RPMI8226 (cell line): ENCODE results near the gene APC.

Experiments
- DNase-seq: peaks from one replicate; pipeline ENCODE4 v3.0.0-alpha.2; 2015

Gene APC

DNA sequence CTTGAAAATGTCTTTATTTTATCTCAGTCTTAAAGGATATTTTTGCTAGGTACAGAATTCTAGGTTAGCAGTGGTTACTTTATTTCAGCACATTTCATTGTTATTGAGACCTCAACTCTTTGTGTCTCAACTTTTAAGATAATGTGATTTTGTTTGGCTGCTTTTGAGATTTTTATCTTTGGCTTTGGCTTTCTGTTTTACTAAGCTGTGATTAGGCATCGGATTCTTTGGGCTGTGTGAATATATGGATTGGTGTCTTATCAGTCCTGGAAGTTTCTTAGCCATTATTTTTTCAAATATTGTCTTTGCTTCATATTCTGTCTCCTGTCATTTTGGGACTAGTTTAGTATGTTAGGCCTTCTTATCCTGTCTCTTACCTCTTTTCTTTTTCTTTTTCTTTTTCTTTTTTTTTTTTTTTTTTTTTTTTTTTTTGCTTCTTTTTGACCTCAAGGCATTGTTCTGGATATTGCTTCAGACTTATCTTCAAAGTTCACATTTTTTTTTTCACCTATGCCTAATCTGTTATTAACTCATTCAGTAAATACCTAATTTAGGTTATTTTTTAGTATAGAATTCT is 20.1 kb upstream of the APC start:
- no peak for DNase-seq

- DNase-seq = no peak
Measured at GRCh38 chr5:112718344-112718743, 19.3 kb upstream of the APC start.

- no peak for DNase-seq
Measured at GRCh38 chr5:112720576-112720975, 17.1 kb upstream of the APC start.

GRCh38 chr5:112724901-112725300 is 12.8 kb upstream of the APC start:
- DNase-seq = no peak

DNA sequence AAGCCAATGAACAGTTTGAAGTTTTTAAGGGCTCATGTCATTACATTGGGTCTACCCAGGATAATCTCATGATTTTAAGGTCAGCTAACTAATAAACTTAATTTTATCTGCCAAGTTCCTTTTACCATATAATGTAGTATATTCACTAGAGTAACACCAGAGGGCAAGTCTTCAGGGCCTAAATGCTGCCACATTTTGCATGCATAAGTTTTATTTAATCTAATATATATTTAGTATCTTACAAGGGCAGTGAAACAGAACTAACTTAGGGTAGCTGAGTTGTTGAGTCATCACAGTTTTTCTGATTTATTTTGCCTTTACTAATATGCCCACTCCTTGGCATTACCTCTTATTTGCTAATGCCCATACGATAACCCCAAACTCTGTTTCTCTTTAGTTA is 8.1 kb upstream of the APC start:
- no peak for DNase-seq

DNA sequence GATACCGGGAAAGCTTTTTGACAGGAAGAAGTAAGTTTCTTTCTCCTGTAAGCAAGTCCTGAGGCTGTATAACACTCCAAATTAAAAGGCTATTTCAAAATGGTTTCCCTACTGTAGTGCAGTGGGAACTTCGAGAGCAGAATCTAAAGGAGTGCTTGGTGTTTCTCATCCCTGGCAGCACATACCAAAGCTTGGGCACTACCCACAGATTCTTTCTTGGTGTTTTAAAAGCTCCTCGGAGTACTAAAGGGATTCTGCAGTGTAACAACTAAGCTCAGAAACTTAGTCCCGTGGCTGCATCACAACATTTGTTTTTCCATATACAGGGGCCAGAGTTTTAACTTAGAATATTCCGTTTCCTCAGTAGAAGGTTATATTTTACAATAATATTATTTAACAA is 5.6 kb upstream of the APC start:
- DNase-seq = no peak

- DNase-seq = no peak
Measured at GRCh38 chr5:112733586-112733985, 4.1 kb upstream of the APC start.

DNA sequence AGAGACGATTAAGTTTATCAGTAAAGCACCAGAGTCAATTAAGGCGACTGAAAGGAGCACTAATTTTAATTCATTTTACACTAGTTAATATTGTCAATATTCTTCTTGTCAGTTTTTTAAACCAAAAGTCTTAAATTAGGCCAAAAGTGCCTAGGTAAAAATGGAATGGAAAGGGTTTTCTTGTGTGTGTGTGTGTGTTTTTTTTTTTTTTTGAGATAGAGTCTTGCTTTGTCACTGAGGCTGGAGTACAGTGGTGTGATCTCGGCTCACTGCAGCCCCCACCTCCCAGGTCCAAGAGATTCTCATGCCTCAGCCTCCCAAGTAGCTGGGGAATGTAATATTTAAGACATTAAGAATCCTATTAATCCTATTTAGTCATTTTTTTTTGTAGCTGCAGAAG is 3.1 kb upstream of the APC start:
- no peak for DNase-seq

- DNase-seq = no peak
Measured at GRCh38 chr5:112735702-112736101, 2.0 kb upstream of the APC start.

- DNase-seq = no peak
Measured at GRCh38 chr5:112737070-112737462, 619 bp upstream of the APC start.

DNA sequence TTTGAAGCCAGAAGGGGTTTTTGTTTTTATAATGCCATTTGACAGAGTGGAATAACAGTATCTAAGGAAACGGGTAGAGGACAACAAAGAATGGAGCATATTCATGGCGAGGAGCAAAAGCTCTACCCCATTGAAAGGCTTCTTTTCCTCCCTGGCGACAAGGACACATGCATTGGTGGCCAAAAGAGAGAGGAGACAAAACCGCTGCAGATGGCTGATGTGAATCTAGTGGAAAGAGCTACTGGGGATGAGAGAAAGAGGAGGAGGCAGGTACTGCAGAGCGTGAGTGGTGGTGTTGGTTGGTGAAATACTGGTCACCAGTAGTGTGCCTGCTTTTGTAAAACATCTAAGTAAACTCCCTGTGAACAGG is 491 bp downstream of the APC start:
- peak; percentile 64 for DNase-seq

GRCh38 chr5:112742424-112742823 is 4.7 kb downstream of the APC start:
- DNase-seq = no peak

DNA sequence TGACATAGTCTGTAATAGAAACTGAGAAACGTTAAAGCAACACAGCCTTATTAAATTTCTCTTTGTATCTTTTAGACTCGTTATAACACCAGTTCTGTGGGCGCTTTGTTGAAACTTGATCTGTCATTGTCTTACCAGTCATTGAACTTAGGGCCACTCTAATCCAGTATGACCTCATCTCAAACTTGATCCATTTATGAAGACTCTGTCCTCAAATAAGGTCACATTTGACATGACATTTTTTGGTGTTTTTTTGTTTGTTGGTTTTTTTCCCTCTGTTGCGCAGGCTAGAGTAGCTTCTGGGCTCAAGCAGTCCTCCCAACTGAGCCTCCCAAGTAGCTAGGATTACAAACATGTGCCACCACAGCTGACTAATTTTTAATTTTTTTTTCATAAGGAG is 5.9 kb downstream of the APC start:
- DNase-seq = no peak

DNA sequence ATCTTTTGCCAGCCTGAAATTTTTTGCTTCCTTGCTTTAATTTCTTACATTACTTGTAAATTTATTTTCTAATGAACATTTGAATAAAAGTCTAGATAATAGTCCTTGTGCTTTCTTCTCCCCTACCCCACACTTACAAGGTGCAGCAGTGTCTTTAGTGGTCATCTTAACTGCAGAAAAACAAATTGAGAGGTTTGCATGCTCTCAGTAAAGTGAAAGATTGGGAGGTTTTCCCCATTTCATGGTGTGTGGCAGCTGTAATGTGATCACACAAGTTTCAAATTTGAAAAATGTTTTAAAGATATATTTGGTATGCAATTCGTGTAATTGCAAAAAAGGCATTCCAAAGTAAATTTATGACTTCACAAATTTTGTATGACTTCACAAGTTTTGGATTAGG is 14.7 kb downstream of the APC start:
- DNase-seq = no peak

DNA sequence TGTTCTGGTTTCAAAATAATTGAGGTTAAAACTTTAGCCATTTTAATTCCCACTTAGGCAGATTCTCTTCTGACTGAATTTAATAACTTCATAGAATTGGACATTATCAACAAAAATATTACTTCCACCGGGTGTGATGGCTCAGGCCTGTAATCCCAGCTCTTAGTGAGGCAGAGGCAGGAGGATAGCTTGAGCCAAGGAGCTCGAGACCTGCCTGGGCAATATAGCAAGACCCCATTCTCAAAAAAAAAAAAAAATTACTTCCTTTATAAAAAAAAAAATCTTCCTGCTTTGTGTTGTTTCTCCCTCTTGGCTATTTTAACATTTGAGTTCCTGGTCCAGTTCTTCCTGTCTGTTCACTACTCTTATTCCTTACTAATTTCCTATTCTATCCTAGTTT is 18.0 kb downstream of the APC start:
- no peak for DNase-seq

DNA sequence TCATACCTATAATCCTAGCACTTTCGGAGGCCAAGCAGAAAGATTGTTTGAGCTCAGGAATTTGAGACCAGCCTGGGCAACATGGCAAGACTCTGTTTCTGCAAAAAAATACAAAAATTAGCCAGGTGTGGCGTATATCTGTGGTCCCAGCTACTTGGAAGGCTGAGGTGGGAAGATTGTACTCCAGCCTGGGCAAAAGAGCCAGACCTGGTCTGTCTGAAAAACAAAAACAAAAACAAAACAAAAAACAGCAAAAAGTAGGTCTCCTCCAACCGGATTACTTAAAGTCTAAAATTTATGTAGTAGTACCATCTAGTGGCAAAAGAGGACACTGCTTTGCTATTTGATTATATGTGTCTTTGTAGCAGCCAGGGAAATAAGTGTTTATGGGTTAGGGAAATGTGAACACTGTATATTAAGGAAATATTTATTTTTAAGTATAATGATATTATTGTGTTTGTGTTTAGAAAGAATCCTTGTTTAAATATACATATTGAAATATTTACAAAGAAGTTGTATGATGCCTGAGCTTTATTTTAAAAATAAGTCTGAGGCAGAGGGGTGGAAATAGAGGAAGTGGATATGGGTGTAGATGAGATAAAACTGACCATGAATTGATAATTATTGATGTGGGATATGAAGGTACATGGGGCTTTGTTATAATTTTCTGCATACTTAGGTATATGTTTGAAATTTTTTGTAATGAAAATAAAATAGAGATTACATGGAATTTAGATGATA is 20.0 kb downstream of the APC start:
- DNase-seq = peak; percentile 69

DNA sequence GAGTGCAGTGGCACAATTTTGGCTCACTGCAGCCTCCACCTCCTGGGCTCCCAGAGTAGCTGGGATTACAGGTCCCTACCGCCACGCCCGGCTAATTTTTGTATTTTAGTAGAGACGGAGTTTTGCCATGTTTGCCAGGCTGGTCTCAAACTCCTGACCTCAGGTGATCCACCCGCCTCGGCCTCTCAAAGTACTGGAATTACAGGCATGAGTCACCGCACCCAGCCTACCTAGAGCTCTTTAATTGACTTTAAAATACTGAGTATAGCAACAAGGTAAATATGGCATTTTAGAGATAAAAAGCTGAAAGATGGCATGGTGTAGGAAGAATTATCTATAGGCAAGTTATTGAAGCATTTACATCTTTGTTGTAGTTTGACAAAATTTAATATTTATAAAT is 21.0 kb downstream of the APC start:
- no peak for DNase-seq

DNA sequence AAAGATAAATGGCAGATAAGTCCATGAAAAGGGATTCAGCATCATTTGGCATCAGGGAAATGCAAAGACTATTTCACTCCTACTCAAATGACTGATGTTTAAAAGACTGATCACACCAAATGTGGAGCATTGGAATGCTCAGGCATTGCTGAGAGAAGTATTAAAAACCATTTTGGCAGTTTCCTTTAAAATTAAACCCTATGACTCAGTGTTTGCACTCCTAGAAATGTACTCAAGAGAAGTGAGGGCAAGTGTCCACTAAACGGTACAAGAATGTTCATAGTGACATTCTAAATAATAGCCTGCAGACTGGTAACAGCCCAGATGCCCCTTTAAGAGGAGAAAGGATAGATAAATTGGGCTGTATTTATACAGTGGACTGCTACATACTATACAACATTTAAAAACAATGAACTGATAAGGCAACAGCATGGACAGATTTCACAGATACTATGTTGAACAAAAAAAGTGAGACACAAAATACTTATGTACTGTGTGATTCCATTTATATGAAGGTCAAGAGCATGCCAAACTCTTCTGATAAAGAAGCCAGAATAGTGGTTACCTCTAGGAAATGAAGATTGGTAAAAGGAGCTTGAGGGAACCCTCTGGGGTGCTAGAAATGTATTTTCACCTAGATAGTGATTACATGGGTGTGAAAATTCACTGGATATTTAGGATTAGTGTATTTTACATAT is 24.6 kb downstream of the APC start:
- no peak for DNase-seq

DNA sequence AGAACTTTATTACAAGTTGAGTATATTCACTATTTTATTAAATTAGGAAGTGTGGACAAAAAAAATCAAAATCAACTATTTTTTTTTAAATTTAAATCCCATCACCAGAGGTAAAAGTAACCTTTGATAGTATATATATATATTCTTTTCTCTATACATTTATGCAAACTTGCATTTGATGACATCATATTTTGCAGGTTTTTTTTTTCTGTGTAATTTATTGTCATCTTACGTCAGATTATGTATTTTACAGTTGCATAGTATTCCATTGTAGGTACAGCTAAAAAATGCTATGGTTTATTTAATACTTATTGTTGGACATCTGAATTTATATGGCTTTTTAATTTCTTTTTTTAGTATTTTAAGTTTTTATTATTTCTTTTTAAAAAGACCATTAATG is 25.5 kb downstream of the APC start:
- DNase-seq = no peak

GRCh38 chr5:112772124-112772523 is 34.4 kb downstream of the APC start:
- DNase-seq = no peak

GRCh38 chr5:112776301-112776856 is 38.7 kb downstream of the APC start:
- DNase-seq = no peak

DNA sequence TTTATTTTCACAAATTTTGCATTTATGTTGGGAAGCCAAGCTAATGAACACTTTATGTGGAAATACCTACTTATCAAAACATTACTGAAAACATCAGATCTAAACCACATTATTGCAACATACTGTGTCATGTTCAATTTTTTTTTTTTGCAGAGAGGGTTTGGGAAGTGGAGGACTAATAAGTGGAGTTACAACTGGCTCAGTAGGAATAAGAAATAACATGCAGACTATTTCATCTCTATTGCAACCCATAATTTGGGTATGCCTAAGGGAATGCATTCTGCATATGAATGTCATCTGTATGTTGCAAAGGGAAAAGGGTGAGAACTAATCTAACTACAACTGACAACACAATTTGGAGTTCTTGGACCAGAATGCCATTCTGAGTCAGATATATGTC is 41.8 kb downstream of the APC start:
- no peak for DNase-seq

- DNase-seq = no peak
Measured at GRCh38 chr5:112784726-112785125, 47.0 kb downstream of the APC start.

DNA sequence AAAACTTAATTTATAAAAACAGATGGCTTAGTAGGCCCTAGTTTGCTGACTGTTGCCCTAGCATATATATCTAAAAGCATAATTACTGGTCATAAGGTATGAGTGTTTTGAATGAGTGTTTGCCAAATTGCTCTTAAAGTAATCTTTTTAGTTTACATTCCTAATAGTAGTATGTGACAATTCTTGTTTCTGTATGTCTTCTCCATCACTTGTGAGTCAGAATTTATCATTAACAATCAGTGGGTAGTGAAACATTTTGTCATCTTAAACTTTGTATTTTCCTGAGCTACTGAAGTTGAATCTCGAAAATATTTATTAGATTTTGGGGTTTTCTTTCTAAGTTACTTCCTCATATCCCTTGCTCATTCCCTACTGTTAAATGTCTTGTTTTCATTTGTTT is 49.6 kb downstream of the APC start:
- DNase-seq = no peak
